Measurements from ENCODE around the gene CCL17. TPM values are rescaled to one million over a fixed set of nuclear protein-coding genes. Genes with fewer than 3 reads are reported as not detected.
"Not testable (repeated sequence)": the region's sequence is repeated elsewhere in the genome, so short reads cannot be mapped to it uniquely, and the experiment has no call there.

CCL17 gene
- total RNA-seq, 1 donor from 2014 or later, result not detected

- Mint-ChIP-seq H3K27me3 (ENCODE audit: low read depth) (peaks cover 5% of the 10 kb centered on the region), H3K36me3 (ENCODE audit: low read depth) (no peaks in the 10 kb centered on the region), H3K4me1 (ENCODE audit: low read depth) (peaks cover 16% of the 10 kb centered on the region), H3K4me3 (ENCODE audit: unreplicated experiment) (no peak overlapping the region), H3K27ac (ENCODE audit: unreplicated experiment) (no peak overlapping the region), H3K9me3 (ENCODE audit: low read depth) (no peaks in the 10 kb centered on the region)
- TF ChIP-seq, protein P1, sequence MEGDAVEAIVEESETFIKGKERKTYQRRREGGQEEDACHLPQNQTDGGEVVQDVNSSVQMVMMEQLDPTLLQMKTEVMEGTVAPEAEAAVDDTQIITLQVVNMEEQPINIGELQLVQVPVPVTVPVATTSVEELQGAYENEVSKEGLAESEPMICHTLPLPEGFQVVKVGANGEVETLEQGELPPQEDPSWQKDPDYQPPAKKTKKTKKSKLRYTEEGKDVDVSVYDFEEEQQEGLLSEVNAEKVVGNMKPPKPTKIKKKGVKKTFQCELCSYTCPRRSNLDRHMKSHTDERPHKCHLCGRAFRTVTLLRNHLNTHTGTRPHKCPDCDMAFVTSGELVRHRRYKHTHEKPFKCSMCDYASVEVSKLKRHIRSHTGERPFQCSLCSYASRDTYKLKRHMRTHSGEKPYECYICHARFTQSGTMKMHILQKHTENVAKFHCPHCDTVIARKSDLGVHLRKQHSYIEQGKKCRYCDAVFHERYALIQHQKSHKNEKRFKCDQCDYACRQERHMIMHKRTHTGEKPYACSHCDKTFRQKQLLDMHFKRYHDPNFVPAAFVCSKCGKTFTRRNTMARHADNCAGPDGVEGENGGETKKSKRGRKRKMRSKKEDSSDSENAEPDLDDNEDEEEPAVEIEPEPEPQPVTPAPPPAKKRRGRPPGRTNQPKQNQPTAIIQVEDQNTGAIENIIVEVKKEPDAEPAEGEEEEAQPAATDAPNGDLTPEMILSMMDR (IDR thresholded peaks at IDR 0.05), result no peak
- no peak for DNase-seq (ENCODE audit: low spot score)
These were observed 11.9 kb upstream of the CCL17 start for GRCh38 chr16:57392694-57393093.

DNA sequence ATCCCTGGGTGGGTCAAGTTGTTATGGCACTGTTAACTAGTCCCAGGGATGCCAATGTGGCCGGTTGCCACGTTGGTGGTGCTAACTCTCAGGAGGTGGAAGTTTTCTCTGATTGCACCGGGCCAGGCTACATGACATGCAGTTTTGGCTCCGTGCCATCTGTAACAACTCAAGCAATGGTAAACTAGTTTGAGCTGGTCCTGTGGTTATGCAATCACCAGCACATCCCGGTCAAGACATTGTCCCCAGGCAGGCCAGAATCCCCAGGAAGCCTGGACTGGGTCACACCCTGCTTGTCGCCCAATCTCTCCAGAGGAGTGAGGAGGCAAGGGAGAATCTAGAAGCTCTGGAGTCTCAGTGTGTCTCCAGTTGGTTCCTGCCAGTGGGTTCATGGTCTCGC, 10.1 kb upstream of the CCL17 start:
- TF ChIP-seq, protein P1 (IDR thresholded peaks at IDR 0.05), result no peak
- no peaks in the 10 kb centered on the region for H3K36me3 Mint-ChIP-seq (ENCODE audit: low read depth)

GRCh38 chr16:57395026-57395425, 9.5 kb upstream of the CCL17 start:
- no peaks in the 10 kb centered on the region for H3K9me3 Mint-ChIP-seq (ENCODE audit: low read depth)

More for the DNA sequence above, 10.1 kb upstream of the CCL17 start:
- Mint-ChIP-seq H3K4me3 (ENCODE audit: unreplicated experiment) (no peak overlapping the region), H3K9me3 (ENCODE audit: low read depth) (no peaks in the 10 kb centered on the region), H3K27ac (ENCODE audit: unreplicated experiment) (no peak overlapping the region), H3K27me3 (ENCODE audit: low read depth) (peaks cover 5% of the 10 kb centered on the region), H3K4me1 (ENCODE audit: low read depth) (peaks cover 3% of the 10 kb centered on the region)
- no peak for DNase-seq (ENCODE audit: low spot score)

DNA sequence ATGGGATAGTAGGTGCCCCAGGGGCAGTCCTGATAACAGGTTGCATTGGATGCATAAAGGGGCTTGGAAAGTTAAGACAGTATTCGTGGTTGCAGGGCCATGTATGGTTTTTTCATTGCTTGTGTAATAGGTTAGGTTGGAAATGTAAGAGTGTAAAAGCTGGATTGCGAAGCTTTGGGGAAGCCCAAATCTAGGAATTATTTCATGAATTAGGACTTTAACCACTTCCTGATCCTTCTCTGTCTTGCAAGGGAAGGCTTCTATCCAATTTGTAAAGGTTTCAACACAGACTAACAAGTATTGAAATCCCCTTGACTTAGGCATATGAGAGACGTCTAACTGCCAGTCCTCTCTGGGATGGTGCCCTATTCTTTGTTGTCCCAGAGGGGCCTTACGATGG, 7.8 kb upstream of the CCL17 start:
- no peak for DNase-seq (ENCODE audit: low spot score)
- Mint-ChIP-seq H3K4me1 (ENCODE audit: low read depth) (no peaks in the 10 kb centered on the region), H3K27me3 (ENCODE audit: low read depth) (peaks cover 10% of the 10 kb centered on the region), H3K9me3 (ENCODE audit: low read depth) (no peaks in the 10 kb centered on the region), H3K4me3 (ENCODE audit: unreplicated experiment) (no peak overlapping the region), H3K27ac (ENCODE audit: unreplicated experiment) (no peak overlapping the region), H3K36me3 (ENCODE audit: low read depth) (no peaks in the 10 kb centered on the region)
- TF ChIP-seq, protein P1 (IDR thresholded peaks at IDR 0.05), result no peak

More at GRCh38 chr16:57395026-57395425, 9.5 kb upstream of the CCL17 start:
- Mint-ChIP-seq H3K27ac (ENCODE audit: unreplicated experiment) (no peak overlapping the region), H3K4me1 (ENCODE audit: low read depth) (peaks cover 3% of the 10 kb centered on the region), H3K27me3 (ENCODE audit: low read depth) (peaks cover 8% of the 10 kb centered on the region), H3K4me3 (ENCODE audit: unreplicated experiment) (no peak overlapping the region), H3K36me3 (ENCODE audit: low read depth) (no peaks in the 10 kb centered on the region)
- DNase-seq (ENCODE audit: low spot score), result no peak
- TF ChIP-seq, protein P1 (IDR thresholded peaks at IDR 0.05), result no peak

- not testable (repeated sequence) for H3K4me1 Mint-ChIP-seq (ENCODE audit: low read depth); H3K9me3 Mint-ChIP-seq (ENCODE audit: low read depth); H3K4me3 Mint-ChIP-seq (ENCODE audit: unreplicated experiment); H3K27me3 Mint-ChIP-seq (ENCODE audit: low read depth); H3K36me3 Mint-ChIP-seq (ENCODE audit: low read depth); H3K27ac Mint-ChIP-seq (ENCODE audit: unreplicated experiment); DNase-seq (ENCODE audit: low spot score)
These were observed 7.1 kb upstream of the CCL17 start for GRCh38 chr16:57397493-57397892.

DNA sequence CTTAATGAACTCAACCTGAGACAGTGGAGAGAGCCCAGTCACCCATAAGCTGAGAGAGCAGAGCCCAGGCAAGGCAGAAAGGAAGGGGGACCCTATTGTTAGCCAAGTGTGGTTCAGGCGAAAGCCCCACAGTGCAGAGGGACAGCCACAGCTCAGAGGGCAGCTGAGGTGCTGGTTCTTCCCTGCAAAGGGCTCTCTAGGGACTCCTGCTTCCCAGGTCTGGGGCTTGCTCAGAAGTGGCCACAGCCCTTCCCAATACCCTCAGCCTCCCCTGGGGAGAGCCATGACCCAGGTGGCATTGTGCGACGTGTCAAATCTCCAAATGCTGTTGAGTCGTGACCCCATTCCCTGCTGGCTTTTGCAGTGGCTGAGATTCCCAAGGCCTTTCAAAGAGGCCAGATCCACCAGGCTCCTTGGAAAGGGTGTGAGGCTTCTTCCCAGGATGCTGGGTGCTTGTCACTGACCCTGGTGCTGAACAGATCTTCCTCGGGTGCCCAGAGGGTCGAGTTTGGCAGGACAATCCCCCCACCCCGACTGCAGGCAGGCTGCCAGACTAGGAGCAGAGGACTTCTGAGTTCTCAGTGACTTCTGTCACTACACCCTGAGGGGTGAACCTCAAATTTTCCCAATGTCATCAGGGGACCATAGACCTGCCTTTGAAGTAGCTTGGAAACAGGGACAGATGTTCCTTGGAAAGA, 2.5 kb upstream of the CCL17 start:
- TF ChIP-seq, protein P1 (IDR thresholded peaks at IDR 0.05), result no peak
- no peak overlapping the region for H3K4me3 Mint-ChIP-seq (ENCODE audit: unreplicated experiment)

More for the DNA sequence above, 2.5 kb upstream of the CCL17 start:
- H3K9me3 Mint-ChIP-seq (ENCODE audit: low read depth), result no peaks in the 10 kb centered on the region
- no peak for DNase-seq (ENCODE audit: low spot score)
- H3K4me1 Mint-ChIP-seq (ENCODE audit: low read depth), result no peaks in the 10 kb centered on the region
- H3K27ac Mint-ChIP-seq (ENCODE audit: unreplicated experiment), result no peak overlapping the region
- no peaks in the 10 kb centered on the region for H3K36me3 Mint-ChIP-seq (ENCODE audit: low read depth)
- peaks cover 27% of the 10 kb centered on the region for H3K27me3 Mint-ChIP-seq (ENCODE audit: low read depth)
